CD4-positive, alpha-beta T cell treated with Interleukin-2 at 100 ng/mL for 4 hours (primary cell): ENCODE data around the gene GRM5.
"Not testable (repeated sequence)": the region's sequence is repeated elsewhere in the genome, so short reads cannot be mapped to it uniquely, and the experiment has no call there.

Experiments
- DNase-seq: peaks from one replicate; pipeline ENCODE4 v3.0.0-alpha.2; 2020; ENCODE audit warnings: low spot score

The GRM5 gene

GRCh38 chr11:88975441-88975840 is 90.3 kb downstream of the GRM5 start:
- DNase-seq: not testable (repeated sequence)

DNA sequence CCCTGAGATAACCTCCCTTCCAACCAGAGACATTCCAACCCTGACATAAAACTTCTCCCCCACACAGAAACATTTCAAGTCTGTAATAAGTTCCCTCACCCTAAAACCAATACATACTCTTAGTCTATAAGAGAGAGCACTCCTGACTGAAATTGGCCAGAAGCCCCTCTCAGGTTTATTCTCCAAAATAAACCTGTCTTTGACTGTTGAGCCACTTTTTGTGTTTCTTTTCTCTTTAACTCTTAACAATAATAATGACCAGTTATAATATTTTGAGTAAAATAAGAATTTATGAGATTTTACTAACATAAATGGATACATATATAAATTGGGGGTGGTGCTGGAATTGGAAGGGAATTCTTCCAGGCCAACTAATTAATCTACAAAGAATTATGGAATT is 93.6 kb downstream of the GRM5 start:
- no peak for DNase-seq

DNA sequence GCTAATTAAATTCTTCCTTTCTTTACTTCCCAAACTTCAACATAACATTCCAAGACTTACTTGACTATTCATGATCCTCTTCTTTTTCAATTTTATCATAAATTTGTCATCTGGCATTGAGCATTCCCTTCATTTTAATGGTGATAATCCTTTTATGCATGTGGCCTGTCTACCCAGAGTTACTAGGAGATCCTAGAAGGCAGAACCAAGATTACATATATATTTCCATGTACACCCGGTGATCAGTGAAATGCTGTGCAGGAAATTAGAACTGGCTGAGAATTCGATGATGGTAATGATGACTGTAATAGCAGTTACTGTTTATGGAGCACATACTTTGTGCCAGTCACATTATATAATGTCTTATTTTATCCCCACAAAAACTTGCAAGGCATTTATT is 104.2 kb downstream of the GRM5 start:
- not testable (repeated sequence) for DNase-seq

DNA sequence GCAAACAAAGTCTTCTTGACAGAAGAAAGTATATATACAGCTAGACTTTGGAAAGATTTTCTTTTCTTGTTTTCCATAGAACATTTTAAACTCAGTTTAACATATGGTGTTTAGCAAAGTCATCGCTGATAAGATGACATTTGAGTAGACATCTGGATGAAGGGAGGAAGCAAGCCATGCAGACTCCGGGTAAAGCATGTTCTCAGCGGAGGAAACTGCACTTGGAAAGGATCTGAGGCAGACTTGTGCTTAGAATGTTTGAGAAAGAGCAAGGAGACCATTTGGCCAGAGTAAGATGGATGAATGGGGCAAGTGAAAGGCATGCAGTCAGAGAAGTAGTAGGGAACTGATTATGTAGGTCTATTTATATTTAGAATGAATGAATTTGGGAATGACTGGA is 105.9 kb downstream of the GRM5 start:
- DNase-seq: not testable (repeated sequence)

DNA sequence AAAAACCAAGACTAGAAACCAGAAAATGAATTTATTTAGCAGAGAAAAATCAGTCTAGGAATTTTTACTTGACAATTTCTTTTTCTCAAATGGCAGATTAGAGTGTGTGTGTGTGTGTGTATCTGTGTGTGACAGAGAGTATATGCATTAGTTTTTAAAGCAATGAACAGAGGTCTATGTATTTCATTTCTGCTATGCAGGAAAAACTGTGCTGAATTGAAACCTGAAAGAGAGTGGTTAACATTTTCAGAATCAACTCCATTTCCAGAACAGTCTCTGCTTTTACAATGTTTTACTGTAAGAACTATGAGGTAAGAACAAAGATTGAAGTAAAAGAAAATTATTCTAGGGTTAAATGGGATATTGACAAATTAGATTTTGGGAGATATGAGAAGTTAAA is 114.8 kb downstream of the GRM5 start:
- DNase-seq: no peak

GRCh38 chr11:88948908-88949307 is 116.9 kb downstream of the GRM5 start:
- not testable (repeated sequence) for DNase-seq

DNA sequence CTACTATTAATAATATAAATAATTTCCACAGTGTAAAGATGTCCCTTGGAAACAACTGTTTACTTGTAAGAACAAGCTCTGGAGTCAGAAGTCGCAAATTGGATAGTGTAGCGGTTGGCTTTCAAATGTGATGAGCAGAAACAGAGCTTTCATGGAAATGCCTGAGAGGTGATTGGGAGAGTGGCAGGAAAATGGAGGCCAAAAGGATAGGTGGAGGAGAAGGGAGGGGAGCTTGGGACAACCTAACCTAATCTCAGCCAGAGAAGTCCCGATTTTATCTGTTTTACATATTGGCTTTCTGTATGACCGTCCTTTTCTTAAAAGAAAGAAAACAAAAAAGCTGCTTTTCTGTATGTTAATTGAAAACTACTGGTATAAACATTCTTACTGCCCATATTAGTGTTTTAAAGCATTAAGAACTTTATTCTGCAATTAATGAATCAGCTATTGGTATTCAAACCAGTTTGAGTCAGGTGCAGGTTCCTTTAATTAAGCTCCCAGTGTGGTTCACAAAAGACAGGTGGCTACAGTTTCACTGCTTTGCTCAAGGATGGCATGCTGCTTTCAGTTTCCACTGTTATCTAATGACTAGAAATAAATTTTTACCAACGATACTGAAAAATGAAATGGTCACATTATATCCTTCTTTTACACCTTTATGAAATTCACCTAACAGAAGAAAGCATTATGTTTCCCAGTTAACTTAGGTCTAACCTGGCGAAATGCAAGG is 117.8 kb downstream of the GRM5 start:
- not testable (repeated sequence) for DNase-seq

- DNase-seq: not testable (repeated sequence)
Measured at GRCh38 chr11:88929665-88930064, 136.1 kb downstream of the GRM5 start.

GRCh38 chr11:88917065-88917464 is 148.7 kb downstream of the GRM5 start:
- DNase-seq: not testable (repeated sequence)

DNA sequence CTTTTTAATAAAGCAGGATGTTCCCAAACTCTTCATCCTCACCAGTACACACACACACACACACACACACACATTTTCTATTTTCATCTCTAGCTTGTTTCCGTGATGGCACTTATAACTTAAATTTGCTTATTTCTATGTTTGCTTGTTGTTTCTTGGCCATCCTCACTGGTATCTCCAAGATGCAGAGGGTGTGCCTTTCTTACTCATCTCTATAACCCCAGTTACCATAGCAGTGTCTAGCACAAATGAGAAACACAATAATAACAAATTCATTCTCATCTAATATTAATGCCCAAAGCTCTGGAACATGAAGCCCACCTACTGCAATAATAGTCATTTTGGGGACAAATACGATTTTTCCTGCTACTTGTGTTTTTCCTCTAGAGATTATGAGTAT is 156.3 kb downstream of the GRM5 start:
- no peak for DNase-seq

DNA sequence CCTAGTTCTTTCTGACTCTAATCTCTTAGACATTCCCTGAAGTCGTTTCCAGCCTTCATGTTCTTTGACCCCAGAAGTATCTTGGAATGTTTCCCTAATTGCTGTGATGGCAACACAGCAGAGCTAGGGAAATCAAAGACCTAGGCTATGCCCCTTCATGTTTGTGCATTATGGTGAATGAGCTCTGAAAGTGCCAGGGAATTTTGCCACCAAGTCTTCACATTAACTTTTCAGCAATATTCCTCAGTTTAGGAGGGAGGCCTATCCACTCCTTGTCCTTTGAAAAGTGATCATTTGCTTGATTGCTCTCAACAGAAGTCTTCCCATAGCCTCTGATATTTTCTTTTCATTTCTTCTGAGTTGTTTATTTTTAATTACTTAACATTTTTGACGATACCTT is 164.3 kb downstream of the GRM5 start:
- DNase-seq: not testable (repeated sequence)

GRCh38 chr11:88888855-88889254 is 176.9 kb downstream of the GRM5 start:
- not testable (repeated sequence) for DNase-seq

DNA sequence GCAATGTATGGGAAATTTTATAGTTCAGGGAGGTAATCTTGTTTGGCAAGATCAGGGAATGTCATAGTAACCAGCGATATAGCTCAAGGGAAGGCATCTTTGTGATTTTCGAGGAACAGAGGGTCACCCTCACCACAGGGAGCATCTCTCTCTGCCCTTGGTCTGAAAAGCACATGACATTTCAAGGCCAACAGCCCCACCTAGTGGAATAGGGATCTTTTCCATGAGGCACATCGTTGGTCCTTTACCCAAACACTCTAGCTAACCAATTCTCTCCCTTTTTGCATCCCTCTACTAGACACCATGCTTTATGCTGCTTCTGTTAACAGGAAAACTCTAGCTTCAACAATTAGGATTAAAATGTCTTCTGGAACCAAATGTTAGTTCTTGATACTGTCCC is 179.0 kb downstream of the GRM5 start:
- peak; percentile 49 for DNase-seq

DNA sequence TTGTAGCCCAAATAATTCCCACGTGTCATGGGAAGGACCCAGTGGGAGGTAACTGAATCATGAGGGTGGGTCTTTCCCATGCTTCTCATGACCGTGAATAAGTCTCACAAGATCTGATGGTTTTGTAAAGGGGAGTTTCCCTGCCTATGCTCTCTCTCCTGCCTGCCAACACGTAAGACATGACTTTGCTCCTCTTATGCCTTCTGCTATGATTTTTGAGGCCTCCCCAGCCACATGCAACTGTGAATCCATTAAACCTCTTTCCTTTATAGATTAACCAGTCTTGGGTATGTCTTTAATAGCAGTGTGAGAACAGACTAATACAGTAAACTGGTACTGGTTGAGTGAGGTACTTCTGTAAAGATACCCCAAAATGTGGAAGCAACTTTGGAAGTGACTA is 183.0 kb downstream of the GRM5 start:
- not testable (repeated sequence) for DNase-seq

- no peak for DNase-seq
Measured at GRCh38 chr11:88861618-88862017, 204.2 kb downstream of the GRM5 start.

- not testable (repeated sequence) for DNase-seq
Measured at GRCh38 chr11:88860431-88860830, 205.4 kb downstream of the GRM5 start.

GRCh38 chr11:88853963-88854362 is 211.8 kb downstream of the GRM5 start:
- not testable (repeated sequence) for DNase-seq

GRCh38 chr11:88851547-88851946 is 214.2 kb downstream of the GRM5 start:
- DNase-seq: not testable (repeated sequence)

DNA sequence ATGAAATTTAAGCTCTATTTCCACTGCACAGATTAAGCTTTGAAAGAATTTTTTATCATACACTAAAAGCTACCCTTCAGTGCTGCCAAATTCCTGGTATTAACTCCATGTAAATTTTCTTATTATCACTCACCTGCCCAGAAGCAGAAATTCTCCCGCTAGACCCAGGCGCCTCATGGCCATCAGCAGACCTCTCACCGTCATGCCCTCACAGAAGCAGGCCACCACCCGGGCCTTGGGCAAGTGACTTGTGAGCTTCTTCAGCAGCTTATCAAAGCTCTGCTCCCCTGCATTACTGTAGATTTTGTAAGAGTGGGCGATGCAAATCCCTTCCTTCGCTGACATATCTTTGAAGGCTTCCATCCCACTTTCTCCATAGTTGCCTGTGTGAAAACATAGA is 216.0 kb downstream of the GRM5 start:
- not testable (repeated sequence) for DNase-seq

DNA sequence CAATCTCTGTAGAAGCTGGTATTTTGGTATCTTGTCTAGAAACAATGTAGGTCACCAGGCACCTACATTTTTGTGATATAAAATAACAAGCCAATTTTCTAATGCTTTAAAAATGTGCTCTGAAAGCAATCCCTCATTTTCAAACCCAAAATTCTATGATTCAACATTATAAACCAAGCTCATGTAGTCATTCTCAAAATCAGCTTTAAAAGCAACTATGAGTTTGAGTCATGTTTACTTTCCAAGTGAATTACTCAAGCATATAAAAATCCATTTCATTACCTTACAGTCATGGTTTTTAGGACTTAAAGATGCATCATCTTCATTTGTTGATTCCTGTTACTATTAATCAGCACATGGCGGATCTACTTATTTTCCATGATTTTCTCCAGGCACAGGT is 216.4 kb downstream of the GRM5 start:
- DNase-seq: no peak

DNA sequence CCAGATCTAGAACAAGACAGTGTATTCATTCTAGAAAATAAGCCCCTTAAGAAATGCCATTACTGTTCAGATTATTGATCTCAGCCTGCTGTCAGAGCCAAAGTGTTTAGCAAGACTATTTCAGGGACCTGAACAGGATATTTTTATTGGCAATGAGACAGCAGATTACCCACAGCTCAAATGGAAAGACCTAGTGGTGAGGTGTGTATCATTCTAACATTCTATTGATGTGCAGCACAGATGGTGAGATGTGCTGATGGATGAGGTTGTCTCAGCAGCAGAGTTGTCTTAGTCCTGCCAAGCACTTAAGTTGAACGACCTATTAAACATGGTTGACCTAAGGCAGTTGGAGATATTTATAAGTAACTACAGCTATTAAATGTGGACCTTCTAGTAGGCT is 219.5 kb downstream of the GRM5 start:
- DNase-seq: not testable (repeated sequence)

GRCh38 chr11:88844941-88845340 is 220.8 kb downstream of the GRM5 start:
- peak; percentile 32 for DNase-seq

- peak; percentile 50 for DNase-seq
Measured at GRCh38 chr11:88843766-88844426, 221.9 kb downstream of the GRM5 start.

- not testable (repeated sequence) for DNase-seq
Measured at GRCh38 chr11:88838139-88838538, 227.6 kb downstream of the GRM5 start.
